ENCODE results near the gene SLC12A7.
"Not testable (repeated sequence)": the region's sequence is repeated elsewhere in the genome, so short reads cannot be mapped to it uniquely, and the experiment has no call there.

Gene SLC12A7

GRCh38 chr5:1111727-1112289 is at the start of gene SLC12A7:
Gene SLC12A7 (minus strand): TSS chr5:1112063. CDS start chr5:1111991, 72 bp downstream.
- Histone ChIP-seq H3K36me3 (ENCODE audit: insufficient read depth, low read length) (peaks cover under 1% of the 10 kb centered on the region), H2AFZ (ENCODE audit: low read depth, low read length) (peak within 1 kb of the TSS; percentile 92)

GRCh38 chr5:1161108-1161832 is 49.4 kb upstream of the SLC12A7 start:
- Histone ChIP-seq H3K36me3 (ENCODE audit: insufficient read depth, low read length) (no peaks in the 10 kb centered on the region), H3K4me3 (ENCODE audit: low read length) (no peak overlapping the region), H3K27me3 (ENCODE audit: insufficient read depth, low read length) (peaks cover 24% of the 10 kb centered on the region), H3K4me1 (ENCODE audit: insufficient read depth, low read length) (no peaks in the 10 kb centered on the region), H3K9me3 (ENCODE audit: low read length) (peaks cover 3% of the 10 kb centered on the region), H2AFZ (ENCODE audit: low read depth, low read length) (no peak overlapping the region)

More at GRCh38 chr5:1111727-1112289, at the start of gene SLC12A7:
- Histone ChIP-seq H3K9me3 (ENCODE audit: low read length) (peaks cover 3% of the 10 kb centered on the region), H3K4me1 (ENCODE audit: insufficient read depth, low read length) (peaks cover 7% of the 10 kb centered on the region), H3K4me3 (ENCODE audit: low read length) (peak within 1 kb of the TSS; percentile 75), H3K27me3 (ENCODE audit: insufficient read depth, low read length) (peaks cover 7% of the 10 kb centered on the region)

- H3K9me3 ChIP-seq (ENCODE audit: low read length), result peaks cover 3% of the 10 kb centered on the region
- no peak overlapping the region for H3K4me3 ChIP-seq (ENCODE audit: low read length)
- H3K4me1 ChIP-seq (ENCODE audit: insufficient read depth, low read length), result no peaks in the 10 kb centered on the region
- no peaks in the 10 kb centered on the region for H3K36me3 ChIP-seq (ENCODE audit: insufficient read depth, low read length)
- no peak overlapping the region for H2AFZ ChIP-seq (ENCODE audit: low read depth, low read length)
- peaks cover 28% of the 10 kb centered on the region for H3K27me3 ChIP-seq (ENCODE audit: insufficient read depth, low read length)
Observed at GRCh38 chr5:1159774-1160406, 48.0 kb upstream of the SLC12A7 start.

GRCh38 chr5:1159341-1159675 is 47.4 kb upstream of the SLC12A7 start:
- no peak overlapping the region for H2AFZ ChIP-seq (ENCODE audit: low read depth, low read length)
- no peaks in the 10 kb centered on the region for H3K36me3 ChIP-seq (ENCODE audit: insufficient read depth, low read length)
- H3K27me3 ChIP-seq (ENCODE audit: insufficient read depth, low read length), result peaks cover 33% of the 10 kb centered on the region
- H3K4me1 ChIP-seq (ENCODE audit: insufficient read depth, low read length), result no peaks in the 10 kb centered on the region
- peaks cover 3% of the 10 kb centered on the region for H3K9me3 ChIP-seq (ENCODE audit: low read length)
- no peak overlapping the region for H3K4me3 ChIP-seq (ENCODE audit: low read length)

- H3K4me3 ChIP-seq (ENCODE audit: low read length), result no peak overlapping the region
- peaks cover 39% of the 10 kb centered on the region for H3K27me3 ChIP-seq (ENCODE audit: insufficient read depth, low read length)
- peaks cover 3% of the 10 kb centered on the region for H3K9me3 ChIP-seq (ENCODE audit: low read length)
Observed at GRCh38 chr5:1158647-1159340, 46.9 kb upstream of the SLC12A7 start.

GRCh38 chr5:1157461-1157986 is 45.7 kb upstream of the SLC12A7 start:
- not testable (repeated sequence) for H2AFZ ChIP-seq (ENCODE audit: low read depth, low read length); H3K9me3 ChIP-seq (ENCODE audit: low read length); H3K4me1 ChIP-seq (ENCODE audit: insufficient read depth, low read length); H3K36me3 ChIP-seq (ENCODE audit: insufficient read depth, low read length); H3K4me3 ChIP-seq (ENCODE audit: low read length)
- peaks cover 51% of the 10 kb centered on the region for H3K27me3 ChIP-seq (ENCODE audit: insufficient read depth, low read length)

More at GRCh38 chr5:1158647-1159340, 46.9 kb upstream of the SLC12A7 start:
- no peaks in the 10 kb centered on the region for H3K36me3 ChIP-seq (ENCODE audit: insufficient read depth, low read length)
- no peaks in the 10 kb centered on the region for H3K4me1 ChIP-seq (ENCODE audit: insufficient read depth, low read length)
- H2AFZ ChIP-seq (ENCODE audit: low read depth, low read length), result no peak overlapping the region

- Histone ChIP-seq H3K9me3 (ENCODE audit: low read length) (peaks cover 3% of the 10 kb centered on the region), H3K4me3 (ENCODE audit: low read length) (no peak overlapping the region), H2AFZ (ENCODE audit: low read depth, low read length) (no peak overlapping the region), H3K27me3 (ENCODE audit: insufficient read depth, low read length) (peaks cover 57% of the 10 kb centered on the region), H3K4me1 (ENCODE audit: insufficient read depth, low read length) (no peaks in the 10 kb centered on the region), H3K36me3 (ENCODE audit: insufficient read depth, low read length) (no peaks in the 10 kb centered on the region)
Observed at GRCh38 chr5:1156754-1157460, 45.0 kb upstream of the SLC12A7 start.

- H3K4me3 ChIP-seq (ENCODE audit: low read length), result no peak overlapping the region
- H3K27me3 ChIP-seq (ENCODE audit: insufficient read depth, low read length), result peaks cover 54% of the 10 kb centered on the region
- no peak overlapping the region for H2AFZ ChIP-seq (ENCODE audit: low read depth, low read length)
- no peaks in the 10 kb centered on the region for H3K36me3 ChIP-seq (ENCODE audit: insufficient read depth, low read length)
- H3K4me1 ChIP-seq (ENCODE audit: insufficient read depth, low read length), result no peaks in the 10 kb centered on the region
- peaks cover 3% of the 10 kb centered on the region for H3K9me3 ChIP-seq (ENCODE audit: low read length)
Observed at GRCh38 chr5:1156033-1156753, 44.3 kb upstream of the SLC12A7 start.

- Histone ChIP-seq H3K9me3 (ENCODE audit: low read length) (peaks cover 3% of the 10 kb centered on the region), H3K4me1 (ENCODE audit: insufficient read depth, low read length) (no peaks in the 10 kb centered on the region), H3K4me3 (ENCODE audit: low read length) (no peak overlapping the region), H2AFZ (ENCODE audit: low read depth, low read length) (no peak overlapping the region), H3K36me3 (ENCODE audit: insufficient read depth, low read length) (no peaks in the 10 kb centered on the region), H3K27me3 (ENCODE audit: insufficient read depth, low read length) (peaks cover 56% of the 10 kb centered on the region)
Observed at GRCh38 chr5:1155191-1156032, 43.5 kb upstream of the SLC12A7 start.

GRCh38 chr5:1153428-1153827 is 41.6 kb upstream of the SLC12A7 start:
- H2AFZ ChIP-seq (ENCODE audit: low read depth, low read length), result no peak overlapping the region
- no peaks in the 10 kb centered on the region for H3K4me1 ChIP-seq (ENCODE audit: insufficient read depth, low read length)
- no peaks in the 10 kb centered on the region for H3K36me3 ChIP-seq (ENCODE audit: insufficient read depth, low read length)
- H3K27me3 ChIP-seq (ENCODE audit: insufficient read depth, low read length), result peaks cover 53% of the 10 kb centered on the region
- H3K4me3 ChIP-seq (ENCODE audit: low read length), result no peak overlapping the region
- H3K9me3 ChIP-seq (ENCODE audit: low read length), result peaks cover 3% of the 10 kb centered on the region

- Histone ChIP-seq H2AFZ (ENCODE audit: low read depth, low read length) (no peak overlapping the region), H3K9me3 (ENCODE audit: low read length) (peaks cover 3% of the 10 kb centered on the region), H3K4me1 (ENCODE audit: insufficient read depth, low read length) (no peaks in the 10 kb centered on the region), H3K4me3 (ENCODE audit: low read length) (no peak overlapping the region), H3K36me3 (ENCODE audit: insufficient read depth, low read length) (no peaks in the 10 kb centered on the region), H3K27me3 (ENCODE audit: insufficient read depth, low read length) (peaks cover 53% of the 10 kb centered on the region)
Observed at GRCh38 chr5:1152771-1153282, 41.0 kb upstream of the SLC12A7 start.
